Suppressor macrophage treated with lipopolysaccharide for 1 hour (primary cell): ENCODE data around the gene NME1.

Experiments
- DNase-seq, 3 donors: peaks; one replicate each; pipeline ENCODE4 v3.0.0-alpha.2; 2020 to 2022

NME1 gene

GRCh38 chr17:51153210-51154072 is at the start of gene NME1:
NME1 (plus strand) TSS chr17:51153559; CDS start chr17:51155655, 2,096 bp downstream.
- peak; percentile 98 to 100 (median 100) for DNase-seq

DNA sequence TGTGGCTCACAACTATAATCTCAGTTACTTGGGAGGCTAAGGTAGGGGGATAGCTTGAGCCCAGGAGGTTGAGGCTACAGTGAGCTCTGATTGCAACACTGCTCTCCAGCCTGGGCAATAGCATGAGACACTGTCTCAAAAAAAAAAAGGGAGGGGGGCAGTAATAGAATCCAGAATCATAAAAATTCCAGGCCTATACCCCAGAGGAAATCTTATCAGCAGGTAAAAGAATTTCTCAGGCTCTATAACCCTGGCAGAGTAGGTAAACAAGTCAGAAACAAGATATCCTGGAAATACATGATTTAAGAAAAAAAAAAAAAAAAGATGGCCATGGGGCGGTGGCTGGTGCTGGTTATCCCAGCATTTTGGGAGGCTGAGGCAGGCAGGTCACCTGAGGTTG is 45.6 kb upstream of the NME1 start:
- DNase-seq = no peak

DNA sequence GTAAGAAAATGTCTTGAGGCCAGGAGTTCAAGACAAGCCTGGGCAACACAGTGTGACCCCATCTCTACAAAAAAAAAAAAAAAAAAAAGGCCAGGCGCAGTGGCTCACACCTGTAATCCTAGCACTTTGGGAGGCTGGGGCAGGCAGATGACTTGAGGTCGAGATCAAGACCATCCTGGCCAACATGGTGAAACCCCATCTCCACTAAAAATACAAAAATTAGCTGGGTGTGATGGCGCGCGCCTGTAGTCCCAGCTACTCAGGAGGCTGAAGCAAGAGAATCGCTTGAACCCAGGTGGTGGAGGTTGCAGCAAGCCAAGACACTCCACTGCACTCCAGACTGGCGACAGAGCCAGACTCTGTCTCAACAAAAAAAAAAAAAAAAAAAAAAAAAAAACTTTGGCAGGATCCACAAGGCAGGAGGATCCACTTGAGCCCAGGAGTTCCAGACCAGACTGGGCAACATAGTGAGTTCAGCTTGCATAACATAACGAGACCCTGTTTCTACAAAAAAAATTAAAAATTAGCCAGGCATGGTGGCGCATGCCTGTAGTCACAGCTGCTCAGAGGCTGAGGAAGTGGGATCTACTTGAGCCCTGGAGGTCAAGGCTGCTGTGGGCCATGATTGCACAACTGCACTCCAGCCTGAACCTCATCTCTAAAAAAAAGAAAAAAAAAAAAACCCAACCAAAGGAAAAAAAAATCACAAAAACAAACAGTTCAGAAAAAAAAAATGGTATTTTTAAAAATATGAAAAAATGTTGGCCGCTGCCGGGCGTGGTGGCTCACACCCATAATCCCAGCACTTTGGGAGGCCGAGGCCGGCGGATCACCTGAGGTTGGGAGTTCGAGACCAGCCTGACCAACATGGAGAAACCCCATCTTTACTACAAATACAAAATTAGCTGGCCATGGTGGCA is 40.8 kb upstream of the NME1 start:
- DNase-seq = peak; percentile 71 to 76 (median 73)

DNA sequence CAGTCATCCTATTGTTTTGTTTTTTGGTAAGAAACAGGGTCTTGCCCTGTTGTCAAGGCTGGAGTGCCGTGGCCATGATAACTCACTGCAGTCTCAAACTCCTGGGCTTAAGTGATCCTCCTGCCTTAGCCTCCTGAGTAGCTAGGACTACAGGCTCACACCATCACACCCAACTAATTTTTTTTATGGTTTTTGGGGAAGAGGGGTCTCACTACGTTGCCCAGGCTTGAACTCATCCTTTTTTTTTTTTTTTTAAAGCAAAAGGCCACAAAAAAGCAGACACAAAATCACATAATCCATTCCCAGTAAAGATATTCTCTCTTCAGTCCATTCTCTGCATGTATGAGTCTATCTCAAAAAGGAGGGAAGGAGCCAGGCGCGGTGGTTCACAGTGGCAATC is 38.2 kb upstream of the NME1 start:
- DNase-seq = no peak

GRCh38 chr17:51118330-51119195 is 34.8 kb upstream of the NME1 start:
- peak in 1 of 3 donors; percentile 19 for DNase-seq

GRCh38 chr17:51119415-51120356 is 33.7 kb upstream of the NME1 start:
- peak; percentile 51 to 68 (median 60) for DNase-seq

GRCh38 chr17:51120357-51120738 is 33.0 kb upstream of the NME1 start:
- DNase-seq = no peak

GRCh38 chr17:51120739-51121619 is 32.4 kb upstream of the NME1 start, which contains the start of gene SPAG9:
SPAG9 (minus strand) TSS chr17:51120868; CDS start chr17:51120656, 212 bp downstream.
- peak; percentile 99 to 100 (median 99) for DNase-seq

DNA sequence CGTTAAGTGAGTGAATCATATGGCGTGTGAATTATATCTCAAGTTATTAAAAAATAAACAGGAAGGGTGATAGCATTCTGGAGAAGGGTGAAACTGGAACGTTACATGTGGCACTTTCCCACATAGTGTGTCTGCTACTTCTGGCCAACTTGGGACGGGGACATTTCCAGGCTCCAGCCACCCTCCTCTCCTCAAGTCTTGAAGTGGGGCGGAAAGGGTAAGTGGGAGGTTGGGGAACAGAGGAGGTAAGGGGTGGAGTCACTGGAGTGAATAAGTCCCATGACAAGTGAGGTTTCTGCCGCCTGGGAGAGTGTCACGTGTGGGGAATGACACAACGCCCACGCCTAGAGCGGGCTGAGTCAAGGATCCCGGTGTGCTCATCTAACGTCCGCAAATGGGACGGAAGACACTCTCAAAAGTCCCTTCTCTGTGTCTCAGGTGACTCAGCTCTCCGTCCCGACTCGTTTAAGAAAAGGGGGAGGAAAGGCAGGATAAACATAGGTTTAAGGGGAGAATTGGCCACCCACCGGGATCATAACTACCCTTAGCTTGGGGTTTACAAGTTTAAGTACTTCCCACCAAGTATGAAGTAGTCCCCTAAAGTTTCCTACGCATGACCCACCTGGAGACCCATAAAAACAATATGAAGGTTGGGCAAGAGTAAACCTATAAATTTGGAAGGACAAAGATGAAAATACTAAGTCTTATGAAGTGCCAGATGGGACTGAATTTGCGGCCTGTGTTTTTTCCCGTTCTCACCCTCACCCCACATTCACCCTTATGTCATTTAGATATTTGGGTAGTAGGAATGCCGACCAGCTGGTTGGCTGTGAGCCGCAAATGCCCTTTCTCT is 31.5 kb upstream of the NME1 start:
- peak; percentile 98 to 100 (median 100) for DNase-seq

GRCh38 chr17:51122473-51123115 is 30.8 kb upstream of the NME1 start:
- DNase-seq = peak; percentile 35 to 53 (median 49)

DNA sequence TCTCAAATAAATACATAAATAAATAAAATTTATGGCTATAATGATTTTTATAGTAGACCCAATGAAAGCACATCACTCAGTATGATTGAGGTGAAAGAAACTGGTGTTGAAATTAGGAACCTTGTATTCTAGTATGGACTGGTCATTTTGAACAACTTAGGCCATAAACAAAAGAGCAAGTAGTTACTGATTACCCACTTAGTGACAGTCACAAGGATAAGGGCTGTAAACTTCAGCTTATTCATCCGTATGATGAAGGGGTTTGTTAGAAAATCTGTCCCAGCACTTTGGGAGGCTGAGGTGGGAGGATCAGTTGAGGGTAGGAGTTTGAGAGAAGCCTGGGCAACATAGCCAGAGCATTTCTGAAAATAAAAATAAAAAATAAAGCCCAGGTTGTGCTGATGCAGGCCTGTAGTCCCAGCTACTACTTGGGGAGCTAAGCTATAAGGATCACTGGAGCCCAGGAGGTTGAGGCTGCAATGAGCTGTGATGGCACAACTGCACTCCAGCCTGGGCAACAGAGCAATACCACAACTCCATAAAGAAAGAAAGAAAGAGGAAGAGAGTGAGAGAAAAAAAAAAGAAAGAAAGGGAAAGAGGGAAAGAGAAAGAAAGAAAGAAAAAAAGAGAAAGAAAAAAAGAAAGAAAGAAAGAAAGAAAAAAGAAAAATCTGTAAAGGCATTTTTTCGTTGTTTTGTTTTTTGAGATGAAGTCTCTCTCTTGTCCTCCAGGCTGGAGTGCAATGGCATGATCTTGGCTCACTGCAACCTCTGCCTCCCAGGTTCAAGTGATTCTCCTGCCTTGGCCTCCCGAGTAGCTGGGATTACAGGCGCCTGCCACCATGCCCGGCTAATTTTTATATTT is 28.5 kb upstream of the NME1 start:
- DNase-seq = no peak

DNA sequence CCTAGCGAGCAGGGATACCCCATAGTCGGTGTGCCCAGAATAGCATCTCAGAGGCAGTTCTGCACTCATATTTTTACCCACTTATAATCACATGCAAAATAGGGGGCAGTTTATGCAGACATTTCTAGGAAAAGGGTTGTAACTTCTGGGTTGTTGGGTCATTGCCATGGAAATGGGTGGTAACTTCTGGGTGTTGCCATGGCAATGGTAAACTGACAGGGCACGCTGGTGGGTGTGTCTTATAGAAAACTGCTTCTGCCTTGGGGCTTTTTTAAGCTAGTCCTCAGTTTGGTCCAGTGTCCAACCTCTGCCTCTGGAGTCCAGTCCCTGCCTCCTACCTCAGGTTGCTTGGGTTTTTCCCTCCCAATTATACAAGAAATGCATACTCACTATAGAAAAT is 25.3 kb upstream of the NME1 start:
- peak; percentile 64 to 87 (median 77) for DNase-seq

DNA sequence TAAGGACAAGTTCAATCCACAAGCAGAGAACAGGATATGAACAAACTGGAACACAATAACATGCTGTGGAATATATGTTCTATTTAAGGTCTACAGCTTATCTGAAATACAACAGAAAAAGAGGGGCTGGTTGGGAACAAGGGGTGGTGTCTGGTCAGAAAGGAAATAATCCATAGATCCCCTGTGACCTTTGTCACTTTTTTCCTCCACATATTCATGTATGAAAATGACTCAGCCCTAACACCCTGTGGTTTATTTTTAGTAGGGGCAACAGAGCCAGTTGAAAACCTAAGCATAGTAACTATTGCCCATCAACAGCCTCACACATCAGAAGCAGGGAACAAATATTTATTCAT is 20.4 kb upstream of the NME1 start:
- DNase-seq = peak; percentile 54 to 68 (median 59)

GRCh38 chr17:51133365-51133764 is 20.0 kb upstream of the NME1 start:
- no peak for DNase-seq

DNA sequence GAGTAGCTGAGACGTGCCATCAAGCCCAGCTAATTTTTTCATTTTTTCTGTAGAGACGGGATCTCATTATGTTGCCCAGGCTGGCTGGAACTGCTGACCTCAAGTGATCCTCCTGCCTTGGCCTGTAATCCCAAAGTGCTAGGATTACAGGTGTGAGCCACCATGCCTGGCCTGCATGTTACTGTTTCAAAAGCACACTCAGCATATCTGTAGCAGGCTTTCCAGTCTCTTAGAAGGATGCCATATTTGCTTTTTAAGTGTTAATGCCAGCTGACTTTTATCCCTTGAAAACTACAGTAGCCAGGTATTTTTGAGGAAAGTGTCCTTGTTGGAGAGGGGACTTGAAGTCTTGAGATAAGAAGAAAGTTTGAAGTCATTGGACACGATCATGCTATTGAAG is 17.4 kb upstream of the NME1 start:
- no peak for DNase-seq

DNA sequence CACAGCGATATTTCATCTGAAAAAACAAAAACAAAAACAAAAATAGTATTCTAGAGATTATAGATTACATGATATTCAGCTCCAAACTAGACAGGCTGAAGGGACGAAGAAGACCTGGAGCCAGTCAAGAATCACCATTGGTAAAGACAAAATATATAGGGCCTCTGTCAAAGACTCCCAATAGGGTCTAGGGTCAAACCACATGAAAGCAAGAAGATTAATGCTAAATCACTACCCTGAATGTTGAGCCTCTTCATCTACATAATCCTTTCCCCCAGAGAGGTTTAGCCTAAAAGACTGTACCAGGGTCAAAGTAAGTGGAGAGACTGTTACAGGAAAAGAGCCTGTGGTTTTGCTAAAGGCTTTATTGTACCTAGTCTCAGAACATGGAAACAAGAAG is 10.8 kb upstream of the NME1 start:
- DNase-seq = no peak

DNA sequence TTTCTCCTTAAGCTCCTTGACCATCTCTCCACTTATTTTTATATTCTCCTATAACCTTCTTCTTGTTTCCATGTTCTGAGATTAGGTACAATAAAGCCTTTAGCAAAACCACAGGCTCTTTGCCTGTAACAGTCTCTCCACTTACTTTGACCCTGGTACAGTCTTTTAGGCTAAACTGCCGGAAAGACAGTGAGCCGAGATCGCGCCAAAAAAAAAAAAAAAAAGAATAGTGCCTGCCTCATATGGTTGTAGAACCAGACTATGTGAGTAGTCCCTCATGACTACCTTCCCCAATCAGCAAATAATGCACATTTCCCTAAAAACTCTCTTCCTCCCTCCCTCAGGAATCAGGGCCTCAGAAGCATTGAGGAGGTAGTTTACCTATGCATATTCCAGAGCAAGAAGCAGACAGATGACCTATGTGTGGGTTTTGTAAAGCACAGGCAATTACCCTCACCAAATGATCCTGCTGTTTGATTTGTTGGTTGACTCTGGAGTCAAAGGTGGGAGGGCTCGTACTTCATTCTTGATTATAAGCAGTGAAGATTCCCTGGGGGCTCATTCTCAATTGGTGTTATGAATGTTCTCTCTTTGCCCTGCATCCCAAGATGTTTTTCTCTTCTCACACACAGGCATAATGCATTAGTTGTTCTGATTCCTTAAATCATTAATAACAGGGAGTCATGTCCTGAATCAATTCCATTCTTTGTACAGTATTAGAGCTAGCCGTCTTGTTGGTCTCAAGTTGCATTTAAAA is 8.9 kb upstream of the NME1 start:
- DNase-seq = no peak
